GM23338 (cell line): Measurements from ENCODE around the gene AP3S1.

Experiments
- EZH2 ChIP-seq: fragments of 200-600 bp; sonication (generic); IDR thresholded peaks from one replicate; pipeline ENCODE4 v1.8.0; 2017; ENCODE audit warnings: antibody characterized with exemption, mild to moderate bottlenecking, low read depth; ENCODE audit not compliant: unreplicated experiment
- EZH2phosphoT487 ChIP-seq: fragments of 200-600 bp; sonication (generic); IDR thresholded peaks from one replicate; pipeline ENCODE4 v1.8.1; 2018; ENCODE audit warnings: antibody characterized with exemption; ENCODE audit not compliant: unreplicated experiment
- TF ChIP-seq, protein P1 (sequence below), 2 experiments: fragments of 200-600 bp in 1 of 2; sonication (generic) in 1 of 2; conservative IDR thresholded peaks; 2 replicates each; pipeline versions ENCODE4 v1.5.1 to v1.6.1; 2016 to 2017; ENCODE audit warnings: antibody characterized with exemption in 2 of 2, low read depth in 2 of 2, mild to moderate bottlenecking in 2 of 2, moderate library complexity in 1 of 2
- TF ChIP-seq, protein P2 (sequence below): IDR thresholded peaks from one replicate; pipeline ENCODE4 v1.6.1; 2018; ENCODE audit warnings: antibody characterized with exemption; ENCODE audit not compliant: unreplicated experiment

DNA sequence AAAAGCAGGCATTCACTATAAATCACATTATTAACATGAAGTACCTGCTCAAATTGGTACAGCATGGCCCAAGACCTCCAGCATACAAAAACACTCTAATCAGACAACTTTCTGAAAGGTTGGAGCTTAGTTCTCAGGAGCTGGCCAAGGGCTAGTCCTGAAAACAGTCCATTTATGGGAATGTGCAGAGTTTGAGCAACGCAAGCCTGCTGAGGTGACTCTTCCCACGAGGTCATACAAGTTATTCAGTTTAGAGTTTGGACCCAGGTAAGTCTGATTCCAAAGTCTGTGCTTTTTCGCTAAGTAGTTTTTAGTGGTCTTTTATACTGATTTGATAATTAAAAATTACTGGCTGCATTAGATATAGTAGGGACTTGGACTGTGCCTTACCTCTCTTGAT is 52.6 kb downstream of the AP3S1 start:
- TF ChIP-seq, protein P1, sequence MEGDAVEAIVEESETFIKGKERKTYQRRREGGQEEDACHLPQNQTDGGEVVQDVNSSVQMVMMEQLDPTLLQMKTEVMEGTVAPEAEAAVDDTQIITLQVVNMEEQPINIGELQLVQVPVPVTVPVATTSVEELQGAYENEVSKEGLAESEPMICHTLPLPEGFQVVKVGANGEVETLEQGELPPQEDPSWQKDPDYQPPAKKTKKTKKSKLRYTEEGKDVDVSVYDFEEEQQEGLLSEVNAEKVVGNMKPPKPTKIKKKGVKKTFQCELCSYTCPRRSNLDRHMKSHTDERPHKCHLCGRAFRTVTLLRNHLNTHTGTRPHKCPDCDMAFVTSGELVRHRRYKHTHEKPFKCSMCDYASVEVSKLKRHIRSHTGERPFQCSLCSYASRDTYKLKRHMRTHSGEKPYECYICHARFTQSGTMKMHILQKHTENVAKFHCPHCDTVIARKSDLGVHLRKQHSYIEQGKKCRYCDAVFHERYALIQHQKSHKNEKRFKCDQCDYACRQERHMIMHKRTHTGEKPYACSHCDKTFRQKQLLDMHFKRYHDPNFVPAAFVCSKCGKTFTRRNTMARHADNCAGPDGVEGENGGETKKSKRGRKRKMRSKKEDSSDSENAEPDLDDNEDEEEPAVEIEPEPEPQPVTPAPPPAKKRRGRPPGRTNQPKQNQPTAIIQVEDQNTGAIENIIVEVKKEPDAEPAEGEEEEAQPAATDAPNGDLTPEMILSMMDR (conservative IDR thresholded peaks at IDR 0.05; ENCODE audit: low read depth in 2 of 2): no peak
- TF ChIP-seq EZH2phosphoT487: no peak
- TF ChIP-seq, protein P2, sequence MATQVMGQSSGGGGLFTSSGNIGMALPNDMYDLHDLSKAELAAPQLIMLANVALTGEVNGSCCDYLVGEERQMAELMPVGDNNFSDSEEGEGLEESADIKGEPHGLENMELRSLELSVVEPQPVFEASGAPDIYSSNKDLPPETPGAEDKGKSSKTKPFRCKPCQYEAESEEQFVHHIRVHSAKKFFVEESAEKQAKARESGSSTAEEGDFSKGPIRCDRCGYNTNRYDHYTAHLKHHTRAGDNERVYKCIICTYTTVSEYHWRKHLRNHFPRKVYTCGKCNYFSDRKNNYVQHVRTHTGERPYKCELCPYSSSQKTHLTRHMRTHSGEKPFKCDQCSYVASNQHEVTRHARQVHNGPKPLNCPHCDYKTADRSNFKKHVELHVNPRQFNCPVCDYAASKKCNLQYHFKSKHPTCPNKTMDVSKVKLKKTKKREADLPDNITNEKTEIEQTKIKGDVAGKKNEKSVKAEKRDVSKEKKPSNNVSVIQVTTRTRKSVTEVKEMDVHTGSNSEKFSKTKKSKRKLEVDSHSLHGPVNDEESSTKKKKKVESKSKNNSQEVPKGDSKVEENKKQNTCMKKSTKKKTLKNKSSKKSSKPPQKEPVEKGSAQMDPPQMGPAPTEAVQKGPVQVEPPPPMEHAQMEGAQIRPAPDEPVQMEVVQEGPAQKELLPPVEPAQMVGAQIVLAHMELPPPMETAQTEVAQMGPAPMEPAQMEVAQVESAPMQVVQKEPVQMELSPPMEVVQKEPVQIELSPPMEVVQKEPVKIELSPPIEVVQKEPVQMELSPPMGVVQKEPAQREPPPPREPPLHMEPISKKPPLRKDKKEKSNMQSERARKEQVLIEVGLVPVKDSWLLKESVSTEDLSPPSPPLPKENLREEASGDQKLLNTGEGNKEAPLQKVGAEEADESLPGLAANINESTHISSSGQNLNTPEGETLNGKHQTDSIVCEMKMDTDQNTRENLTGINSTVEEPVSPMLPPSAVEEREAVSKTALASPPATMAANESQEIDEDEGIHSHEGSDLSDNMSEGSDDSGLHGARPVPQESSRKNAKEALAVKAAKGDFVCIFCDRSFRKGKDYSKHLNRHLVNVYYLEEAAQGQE: no peak
- no peak for TF ChIP-seq EZH2
